Fibroblast of pulmonary artery (primary cell): Measurements from ENCODE around the gene UBE2Q2.
"Not testable (repeated sequence)": the region's sequence is repeated elsewhere in the genome, so short reads cannot be mapped to it uniquely, and the experiment has no call there.

Experiments
- DNase-seq: peaks from one replicate; pipeline ENCODE4 v3.0.0-alpha.2; 2010; ENCODE audit warnings: low read depth
- H3K4me3 ChIP-seq: replicated peaks from 2 replicates; pipeline ENCODE4 v1.5.1; 2011; ENCODE audit warnings: low read depth, mild to moderate bottlenecking, control low read depth, low read length, moderate library complexity
- TF ChIP-seq, protein P1 (sequence below): IDR thresholded peaks from 2 replicates; pipeline ENCODE4 v1.5.1; 2011; ENCODE audit warnings: mild to moderate bottlenecking, control low read depth, low read length, inconsistent platforms; ENCODE audit errors: missing control alignments

UBE2Q2 gene

DNA sequence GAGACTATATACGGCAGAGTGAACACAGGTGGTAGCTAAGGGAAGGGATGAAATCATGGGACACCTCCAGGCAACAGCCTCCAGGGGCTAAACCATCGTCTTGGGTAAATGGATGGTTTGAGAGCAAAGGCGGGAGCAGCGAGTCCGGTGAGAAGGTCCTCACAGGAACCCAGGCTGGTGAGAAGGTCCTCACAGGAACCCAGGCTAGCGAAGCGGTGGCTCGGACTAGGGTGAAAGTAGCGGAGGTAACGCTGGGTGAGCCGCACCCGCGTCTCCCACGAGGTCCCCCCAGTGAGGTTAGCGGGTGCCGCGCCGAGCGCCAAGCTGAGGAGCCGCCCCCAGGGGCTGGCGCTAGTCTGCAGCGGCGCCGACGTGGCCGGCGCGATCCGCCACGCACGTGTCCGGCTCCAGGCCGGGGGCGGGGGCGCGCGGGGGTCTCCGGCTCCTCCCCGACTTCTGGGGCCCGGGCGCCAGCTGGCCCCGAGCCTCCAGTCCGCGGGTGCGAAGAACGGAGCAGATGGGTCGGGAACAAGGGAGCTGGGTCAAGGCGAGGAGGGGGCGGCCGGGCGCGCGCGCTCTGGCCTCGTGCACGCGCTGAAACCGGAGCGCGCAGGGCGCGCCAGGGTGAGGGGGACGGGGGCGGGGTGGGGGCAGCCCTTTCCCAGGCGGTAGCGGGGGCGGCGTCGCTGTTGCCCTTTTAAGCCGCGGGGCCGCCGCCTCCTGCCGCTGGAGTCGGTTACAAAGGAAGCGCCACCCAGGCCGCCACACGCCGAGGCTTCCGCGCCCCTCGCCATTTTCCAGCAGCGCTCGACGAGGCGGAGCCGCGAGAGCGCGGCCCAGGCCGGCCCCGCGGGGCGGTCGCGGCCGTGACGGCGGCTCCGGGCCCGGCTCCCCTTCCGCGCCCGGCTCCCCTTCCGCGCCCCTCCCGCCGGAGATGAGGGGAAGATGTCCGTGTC, at the start of gene UBE2Q2:
Gene UBE2Q2 (plus strand): TSS at position 726 of the 956 bp plus-strand sequence. CDS start 220 bp downstream, at position 946.
- TF ChIP-seq, protein P1, sequence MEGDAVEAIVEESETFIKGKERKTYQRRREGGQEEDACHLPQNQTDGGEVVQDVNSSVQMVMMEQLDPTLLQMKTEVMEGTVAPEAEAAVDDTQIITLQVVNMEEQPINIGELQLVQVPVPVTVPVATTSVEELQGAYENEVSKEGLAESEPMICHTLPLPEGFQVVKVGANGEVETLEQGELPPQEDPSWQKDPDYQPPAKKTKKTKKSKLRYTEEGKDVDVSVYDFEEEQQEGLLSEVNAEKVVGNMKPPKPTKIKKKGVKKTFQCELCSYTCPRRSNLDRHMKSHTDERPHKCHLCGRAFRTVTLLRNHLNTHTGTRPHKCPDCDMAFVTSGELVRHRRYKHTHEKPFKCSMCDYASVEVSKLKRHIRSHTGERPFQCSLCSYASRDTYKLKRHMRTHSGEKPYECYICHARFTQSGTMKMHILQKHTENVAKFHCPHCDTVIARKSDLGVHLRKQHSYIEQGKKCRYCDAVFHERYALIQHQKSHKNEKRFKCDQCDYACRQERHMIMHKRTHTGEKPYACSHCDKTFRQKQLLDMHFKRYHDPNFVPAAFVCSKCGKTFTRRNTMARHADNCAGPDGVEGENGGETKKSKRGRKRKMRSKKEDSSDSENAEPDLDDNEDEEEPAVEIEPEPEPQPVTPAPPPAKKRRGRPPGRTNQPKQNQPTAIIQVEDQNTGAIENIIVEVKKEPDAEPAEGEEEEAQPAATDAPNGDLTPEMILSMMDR = no peak
- H3K4me3 ChIP-seq = peak within 1 kb of the TSS; percentile 94
- DNase-seq = peak; percentile 73

DNA sequence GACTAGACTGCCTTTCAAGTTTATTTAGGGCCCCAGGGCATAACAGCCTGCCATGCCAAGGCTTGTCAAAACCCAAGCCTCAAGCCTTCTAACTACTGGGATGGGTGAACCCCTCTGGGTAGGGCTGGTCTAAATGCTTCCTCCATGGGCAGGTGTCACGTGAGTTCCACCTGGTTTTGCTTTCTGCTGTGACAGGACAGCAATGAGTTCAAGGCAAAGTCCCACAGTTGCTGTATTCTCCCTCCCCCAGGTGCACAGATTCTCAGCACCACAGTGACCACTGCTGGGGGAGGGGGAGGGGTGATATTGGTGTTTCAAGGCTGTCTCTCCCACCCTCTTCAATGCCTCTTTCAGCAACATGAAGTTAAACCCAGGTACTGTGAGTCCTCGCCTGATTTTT, 46.9 kb upstream of the UBE2Q2 start:
- no peak for DNase-seq
- TF ChIP-seq, protein P1 = no peak
- no peak overlapping the region for H3K4me3 ChIP-seq

DNA sequence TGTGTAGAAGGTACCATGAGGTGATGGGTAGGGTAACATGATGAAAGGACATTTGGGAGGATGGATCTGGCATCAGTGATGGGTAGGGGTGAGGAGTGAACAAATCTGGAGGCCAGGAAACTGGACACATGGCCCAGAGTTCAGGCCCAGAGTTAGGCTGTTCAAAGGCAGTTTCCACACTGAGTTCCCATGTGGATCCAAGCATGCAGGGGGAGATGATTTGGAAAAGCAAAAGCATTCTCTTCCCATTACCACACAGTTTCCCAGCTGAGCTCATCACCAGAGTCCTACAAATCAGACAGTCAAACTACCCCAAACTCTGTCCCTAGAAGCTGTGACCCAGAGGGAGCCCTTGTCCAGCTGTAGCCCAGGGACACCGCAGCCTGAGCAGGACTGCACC, 46.1 kb upstream of the UBE2Q2 start:
- not testable (repeated sequence) for DNase-seq, H3K4me3 ChIP-seq

DNA sequence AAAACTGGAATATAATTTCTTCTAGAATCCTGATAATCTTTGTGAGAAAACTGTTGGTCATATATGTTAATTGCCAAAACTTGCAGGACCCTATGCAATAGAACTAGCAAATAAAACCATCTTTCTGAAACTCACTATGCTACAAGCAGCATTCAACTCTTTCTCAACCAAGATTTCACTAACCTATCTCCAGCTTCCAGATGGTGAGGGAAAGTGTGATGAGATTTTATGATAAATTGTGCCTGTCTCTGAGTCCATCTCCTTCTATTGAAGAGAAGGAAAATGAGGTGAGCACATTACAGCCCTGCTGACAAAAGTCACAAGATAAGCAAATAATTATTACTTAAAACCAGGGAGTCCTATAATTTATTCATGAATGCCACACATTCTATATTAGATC, 44.1 kb upstream of the UBE2Q2 start:
- no peak overlapping the region for H3K4me3 ChIP-seq
- DNase-seq = no peak
- TF ChIP-seq, protein P1 = no peak

DNA sequence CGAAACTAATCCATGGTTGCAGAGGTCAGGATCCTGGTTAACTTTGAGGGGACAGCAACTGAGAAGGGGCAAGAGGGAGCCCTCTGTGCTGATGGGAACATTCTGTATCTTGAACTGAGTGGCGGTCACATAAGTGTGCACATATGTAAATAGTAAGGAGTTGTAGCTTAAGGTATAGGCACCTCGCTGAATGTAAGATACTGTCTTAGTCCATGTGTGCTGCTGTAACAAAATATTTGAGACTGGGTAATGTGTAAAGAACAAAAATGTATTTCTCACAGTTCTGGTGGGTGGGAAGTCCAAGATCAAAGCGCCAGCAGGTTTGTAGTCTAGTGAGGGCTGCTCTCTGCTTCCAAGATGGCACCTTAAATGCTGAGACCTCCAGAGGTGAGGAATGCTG, 42.8 kb upstream of the UBE2Q2 start:
- H3K4me3 ChIP-seq, DNase-seq: not testable (repeated sequence)

DNA sequence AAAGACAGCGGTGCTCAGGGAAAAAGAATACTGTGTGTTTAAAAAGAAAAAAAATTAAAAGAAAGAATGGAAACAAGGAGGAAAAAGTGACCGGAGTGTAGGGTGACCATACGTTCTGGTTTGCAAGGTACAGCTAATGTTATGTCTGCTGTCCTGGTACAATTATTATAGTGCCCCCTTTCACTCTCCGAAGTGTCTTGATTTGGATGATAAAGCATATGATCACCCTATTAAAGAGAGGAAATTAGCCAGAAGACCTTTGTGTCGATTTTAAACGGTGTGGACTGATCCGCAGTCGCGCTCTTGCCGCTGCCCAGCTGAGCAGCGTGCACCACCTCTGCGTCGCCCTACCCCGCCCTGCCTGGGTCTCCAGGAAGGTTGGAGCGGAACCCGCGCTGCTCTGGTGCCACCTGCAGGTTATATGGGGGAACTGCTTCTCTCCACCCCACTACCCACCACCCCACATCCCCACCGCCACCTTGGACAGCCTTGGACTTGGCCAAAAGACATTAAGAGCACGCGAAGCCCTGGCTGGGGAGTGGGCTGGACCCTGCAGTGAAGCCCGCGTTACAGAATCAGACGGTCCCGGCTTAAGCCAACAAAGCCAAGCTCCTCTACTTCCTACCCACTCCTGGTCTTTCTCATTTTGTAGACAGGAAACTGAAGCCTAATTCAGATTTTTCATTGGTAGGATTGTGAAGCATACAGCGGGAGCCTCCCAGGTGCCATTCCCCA, 41.2 kb upstream of the UBE2Q2 start:
- TF ChIP-seq, protein P1 = peak; percentile 72
- peak; percentile 69 for DNase-seq
- H3K4me3 ChIP-seq = peak overlapping the region; percentile 38

DNA sequence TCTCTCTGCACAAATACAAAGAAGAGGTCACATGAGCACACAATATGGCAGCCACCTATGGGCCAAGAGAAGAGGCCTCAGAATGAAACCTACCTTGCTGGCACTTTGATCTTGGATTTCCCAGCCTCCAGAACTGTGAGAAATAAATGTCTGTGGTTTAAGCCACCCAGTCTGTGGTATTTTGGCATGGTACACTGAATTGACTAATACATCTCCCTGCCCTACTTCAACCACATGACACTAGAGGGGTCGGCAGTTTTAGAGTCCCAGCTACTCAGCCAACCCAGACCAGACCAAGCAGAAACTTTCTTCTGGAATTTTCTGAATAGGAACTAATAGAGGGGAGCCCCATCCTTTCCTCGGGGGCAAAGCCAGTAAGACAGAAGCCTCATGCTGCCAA, 35.8 kb upstream of the UBE2Q2 start:
- DNase-seq = peak; percentile 29
- H3K4me3 ChIP-seq = not testable (repeated sequence)

DNA sequence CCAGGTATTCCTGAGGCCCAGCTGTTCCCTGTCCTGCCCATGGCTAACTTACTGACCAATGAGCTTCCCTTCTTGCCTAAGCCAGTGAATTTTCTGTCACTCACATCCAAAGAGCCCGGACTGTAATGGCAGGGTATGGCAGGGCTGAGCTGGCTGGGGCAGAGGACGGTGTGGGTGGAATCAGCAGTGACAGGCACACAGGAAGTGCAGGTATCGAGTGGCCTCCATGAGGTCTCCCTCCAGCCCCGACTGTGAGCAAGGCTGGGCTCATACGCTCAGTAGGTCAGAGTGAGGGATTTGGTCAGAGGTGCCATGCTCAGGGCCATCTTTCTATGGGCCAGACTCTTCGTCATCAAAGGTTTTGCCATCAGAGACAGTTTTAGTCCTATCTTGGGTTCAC, 35.2 kb upstream of the UBE2Q2 start:
- H3K4me3 ChIP-seq, DNase-seq: not testable (repeated sequence)

DNA sequence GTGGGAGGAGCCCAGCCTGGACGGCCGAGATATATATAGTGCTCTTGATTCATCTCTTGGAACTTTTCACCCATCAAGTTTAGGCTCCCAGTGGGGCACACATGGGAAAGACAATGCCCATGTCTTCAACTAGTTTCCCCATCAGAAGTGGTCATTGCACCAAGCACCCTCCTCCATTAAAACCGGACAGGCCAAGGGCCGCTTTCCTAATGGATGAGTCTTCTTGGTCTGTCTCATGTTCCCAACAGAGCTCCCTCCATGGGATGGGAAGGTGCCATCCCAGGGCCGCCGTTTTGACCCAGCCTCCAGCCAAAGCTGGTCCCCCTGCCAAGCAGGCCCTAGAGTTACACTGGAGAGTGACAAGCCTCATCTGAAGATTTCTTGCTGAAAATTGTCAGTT, 34.7 kb upstream of the UBE2Q2 start:
- TF ChIP-seq, protein P1 = no peak
- no peak for DNase-seq
- no peak overlapping the region for H3K4me3 ChIP-seq
